MCF 10A (cell line): ENCODE results near the gene DLG2. TPM values are rescaled to one million over a fixed set of nuclear protein-coding genes. Genes with fewer than 3 reads are reported as not detected.

ENCODE experiments used
- BruUV-seq: library from RNA; stranded (reverse); fragments of 400-500 nt; replicated peaks from 2 replicates; lab custom pipeline; 2021; lab: Mats Ljungman, UMichigan
- CTCF ChIA-PET: fragments of 300-600 bp; sonication (Branson Sonifier 250); formaldehyde crosslinking; extraction: SDS; loops from one replicate; lab custom pipeline; 2021; ENCODE audit warnings: antibody characterized with exemption, inconsistent platforms; lab: Yijun Ruan, JAX
- POLR2A ChIA-PET: fragments of 300-600, 350-650 bp; sonication (Branson Sonifier 250); formaldehyde crosslinking; extraction: SDS; loops from one replicate; lab custom pipeline; 2020; ENCODE audit warnings: antibody characterized with exemption, inconsistent platforms; lab: Yijun Ruan, JAX
- DNase-seq: peaks from one replicate; pipeline ENCODE4 v3.0.0-alpha.2; 2018; ENCODE audit not compliant: unreplicated experiment
- H3K27ac Mint-ChIP-seq: one replicate; pipeline ENCODE4 v1.8.0; 2022; ENCODE audit warnings: mild to moderate bottlenecking, low read depth, mixed read lengths; ENCODE audit not compliant: unreplicated experiment
- H3K27me3 Mint-ChIP-seq: one replicate; pipeline ENCODE4 v1.8.0; 2022; ENCODE audit warnings: mixed read lengths; ENCODE audit not compliant: insufficient read depth, unreplicated experiment
- H3K36me3 Mint-ChIP-seq: one replicate; pipeline ENCODE4 v1.8.0; 2022; ENCODE audit warnings: mild to moderate bottlenecking, moderate library complexity, mixed read lengths; ENCODE audit not compliant: insufficient read depth, unreplicated experiment
- H3K4me1 Mint-ChIP-seq: one replicate; pipeline ENCODE4 v1.8.0; 2022; ENCODE audit warnings: mixed read lengths; ENCODE audit not compliant: insufficient read depth, unreplicated experiment
- H3K4me3 Mint-ChIP-seq: one replicate; pipeline ENCODE4 v1.8.0; 2022; ENCODE audit warnings: mild to moderate bottlenecking, moderate library complexity, mixed read lengths; ENCODE audit not compliant: unreplicated experiment
- H3K9me3 Mint-ChIP-seq: one replicate; pipeline ENCODE4 v1.8.0; 2022; ENCODE audit warnings: mixed read lengths; ENCODE audit not compliant: unreplicated experiment
- CTCF ChIP-seq: fragments of 200-600 bp; IDR thresholded peaks from one replicate; pipeline ENCODE4 v1.8.0; 2022; ENCODE audit warnings: antibody characterized with exemption, mild to moderate bottlenecking; ENCODE audit not compliant: unreplicated experiment
- intact Hi-C: fragments of 100-400 bp; cut with micrococcal nuclease; formaldehyde crosslinking; loops from 2 replicates; pipeline ENCODE4 v1.14.1; 2022
- total RNA-seq: library from RNA; stranded (reverse); gene quantifications from 2 replicates; pipeline ENCODE4 v1.2.3, GENCODE V29; 2022

DLG2 gene
- total RNA-seq, 1 experiment from 2014 or later: 0.26 TPM

- intact Hi-C loops: no loop called here
- ChIA-PET POLR2A (no interaction called here), CTCF (no interaction called here)
- Mint-ChIP-seq H3K9me3 (no peaks in the 10 kb centered on the region), H3K27ac (no peak overlapping the region), H3K4me3 (no peak overlapping the region), H3K27me3 (peaks cover 14% of the 10 kb centered on the region), H3K36me3 (no peaks in the 10 kb centered on the region), H3K4me1 (no peaks in the 10 kb centered on the region)
- BruUV-seq: no TSS peak
- no peak for DNase-seq
- TF ChIP-seq CTCF: no peak
These were observed 1018.9 kb downstream of the DLG2 start for GRCh38 chr11:84607975-84608836.

GRCh38 chr11:84594602-84595001 lies 1032.5 kb downstream of the DLG2 start:
- CTCF ChIA-PET: no interaction called here
- Mint-ChIP-seq H3K4me3 (no peak overlapping the region), H3K27me3 (no peaks in the 10 kb centered on the region), H3K36me3 (no peaks in the 10 kb centered on the region), H3K9me3 (no peaks in the 10 kb centered on the region), H3K4me1 (no peaks in the 10 kb centered on the region), H3K27ac (no peak overlapping the region)
- no peak for DNase-seq
- POLR2A ChIA-PET: no interaction called here
- no TSS peak for BruUV-seq
- intact Hi-C loops: no loop called here
- no peak for TF ChIP-seq CTCF

- BruUV-seq: no TSS peak
- H3K9me3 Mint-ChIP-seq: no peaks in the 10 kb centered on the region
- H3K4me1 Mint-ChIP-seq: no peaks in the 10 kb centered on the region
- DNase-seq: no peak
- CTCF ChIA-PET: interaction anchor here (0.9 kb wide), 1 partner anchor 28 kb away, joined by 5 read pairs; no protein-coding TSS in a partner anchor
- H3K36me3 Mint-ChIP-seq: no peaks in the 10 kb centered on the region
- no peaks in the 10 kb centered on the region for H3K27me3 Mint-ChIP-seq
- POLR2A ChIA-PET: no interaction called here
- H3K27ac Mint-ChIP-seq: no peak overlapping the region
- no peak overlapping the region for H3K4me3 Mint-ChIP-seq
- no peak for TF ChIP-seq CTCF
- intact Hi-C loops: no loop called here
These were observed 1037.0 kb downstream of the DLG2 start for GRCh38 chr11:84590106-84590505.

GRCh38 chr11:84588131-84588829 lies 1038.9 kb downstream of the DLG2 start:
- Mint-ChIP-seq H3K4me3 (no peak overlapping the region), H3K36me3 (no peaks in the 10 kb centered on the region), H3K27ac (no peak overlapping the region), H3K27me3 (no peaks in the 10 kb centered on the region), H3K9me3 (no peaks in the 10 kb centered on the region), H3K4me1 (no peaks in the 10 kb centered on the region)
- CTCF ChIA-PET: interaction anchor here (0.7 to 2.2 kb wide), 3 partner anchors 24 to 772 kb away, joined by 3 to 11 read pairs (median 3); no protein-coding TSS in a partner anchor
- no peak for TF ChIP-seq CTCF
- intact Hi-C loops: no loop called here
- no peak for DNase-seq
- BruUV-seq: no TSS peak
- POLR2A ChIA-PET: no interaction called here
